Activated CD4-positive, alpha-beta T cell treated with anti-CD3 and anti-CD28 coated beads for 4 hours (primary cell): ENCODE measurements around the gene DCUN1D3.
"Not testable (repeated sequence)": the region's sequence is repeated elsewhere in the genome, so short reads cannot be mapped to it uniquely, and the experiment has no call there.

ENCODE experiments used
- DNase-seq, 2 donors: peaks; one replicate each; pipeline ENCODE4 v3.0.0-alpha.2; 2020

DCUN1D3 gene

DNA sequence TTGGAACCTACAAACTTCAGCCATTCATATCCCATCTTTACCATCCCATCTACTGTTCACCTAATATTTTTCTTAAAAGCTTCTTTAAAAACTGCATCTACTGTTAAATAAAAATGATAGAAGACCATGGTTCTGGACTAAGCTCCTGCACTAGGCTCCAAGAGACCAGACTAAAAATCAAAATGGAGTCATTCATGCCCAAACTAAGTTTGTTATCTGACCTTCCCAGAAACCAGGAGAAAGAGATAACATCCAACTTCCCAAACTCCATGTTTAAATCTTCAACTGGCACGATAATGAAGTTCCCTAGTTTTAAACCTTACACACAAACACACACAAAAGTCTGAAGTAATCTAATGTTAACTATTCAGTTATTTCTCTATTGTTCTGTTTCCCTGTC, 13.8 kb downstream of the DCUN1D3 start:
- DNase-seq = no peak

DNA sequence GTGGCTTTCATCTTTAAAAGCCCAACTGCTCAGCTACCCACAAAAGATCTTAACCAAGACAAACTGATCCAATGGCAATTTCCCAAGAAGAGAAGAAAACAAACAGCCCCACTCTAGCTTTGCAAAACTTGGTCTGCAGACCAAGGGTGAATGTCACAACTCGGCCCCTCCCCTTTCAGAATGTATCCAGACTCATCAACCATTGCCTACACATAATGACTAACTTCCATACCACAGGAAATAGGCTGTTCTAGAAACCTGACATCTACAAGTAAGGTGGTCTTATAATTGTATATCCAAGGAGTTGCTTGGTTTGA, 16.0 kb downstream of the DCUN1D3 start:
- no peak for DNase-seq

DNA sequence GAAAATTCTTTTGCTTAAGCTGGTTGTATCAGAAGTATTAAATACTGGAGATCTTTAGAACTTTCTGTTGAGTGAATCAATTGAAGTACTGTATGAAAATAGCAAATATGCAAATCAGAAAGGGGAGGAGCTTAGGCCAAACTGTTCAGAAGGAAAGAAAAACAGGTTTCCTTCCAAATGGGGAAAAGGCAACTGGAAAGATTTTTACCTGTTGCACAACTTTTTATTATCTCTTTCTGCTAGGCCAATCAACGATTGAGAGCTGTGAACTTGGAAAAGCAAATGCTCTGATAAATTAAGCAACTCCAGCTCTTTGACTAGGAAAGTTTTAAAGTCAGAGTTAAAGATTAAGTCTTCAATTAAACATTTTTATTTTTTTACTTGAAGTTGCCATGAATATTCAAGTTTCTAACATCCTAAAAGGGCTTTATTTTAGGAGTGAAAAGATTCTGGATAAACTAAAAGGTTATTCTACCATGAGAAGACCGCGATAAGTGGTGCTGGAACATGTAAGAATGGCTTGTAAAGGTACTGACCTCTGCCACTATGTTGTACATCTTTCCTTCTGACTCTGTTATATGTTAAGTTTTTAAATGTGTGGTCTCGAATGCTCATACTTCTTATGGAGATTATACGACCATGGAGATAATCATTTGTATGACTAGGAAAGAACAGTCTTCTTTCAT, 16.5 kb downstream of the DCUN1D3 start:
- no peak for DNase-seq

GRCh38 chr16:20881503-20881878, 18.7 kb downstream of the DCUN1D3 start:
- DNase-seq = no peak

GRCh38 chr16:20880867-20881502, 19.2 kb downstream of the DCUN1D3 start:
- no peak for DNase-seq

DNA sequence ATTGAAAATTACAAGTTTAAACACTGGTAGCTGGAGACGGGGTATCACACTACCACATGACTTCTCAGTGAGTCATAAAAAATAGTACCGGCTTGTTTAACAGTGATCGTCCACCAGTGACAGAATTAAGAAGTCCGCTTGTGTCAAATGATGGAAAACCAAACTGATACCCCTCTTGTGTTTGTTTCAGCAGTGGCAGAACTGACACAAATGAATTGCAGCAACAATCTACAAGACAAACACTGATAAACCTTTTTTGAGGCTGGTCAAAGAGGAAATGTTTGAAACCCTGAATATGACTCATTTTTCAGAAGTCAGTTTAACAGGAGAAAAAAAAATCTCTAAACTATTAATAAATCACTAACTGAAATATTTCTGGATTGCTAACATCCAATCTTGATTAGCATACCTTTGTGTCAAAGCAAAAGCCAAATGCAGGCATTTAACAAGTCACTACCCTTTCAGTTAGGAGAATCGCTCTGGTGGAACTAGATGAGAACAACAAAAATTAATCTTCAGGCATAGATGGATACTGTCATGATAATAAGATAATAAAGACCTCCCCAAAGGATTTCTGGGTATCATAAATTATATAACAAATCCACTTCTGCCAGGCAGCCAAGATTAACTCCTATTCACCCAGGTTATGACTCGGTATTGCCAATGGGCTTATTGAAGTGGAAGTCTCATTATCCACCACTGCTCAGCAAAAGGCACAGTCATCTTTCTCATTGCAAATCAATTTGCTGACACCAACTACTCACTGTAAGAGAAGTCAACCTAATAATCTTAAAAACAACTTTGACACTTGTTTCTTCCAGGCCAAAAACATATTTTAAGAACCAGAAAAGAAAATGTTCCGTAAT, 20.8 kb downstream of the DCUN1D3 start:
- DNase-seq = no peak

GRCh38 chr16:20878682-20879147, 21.4 kb downstream of the DCUN1D3 start:
- no peak for DNase-seq

DNA sequence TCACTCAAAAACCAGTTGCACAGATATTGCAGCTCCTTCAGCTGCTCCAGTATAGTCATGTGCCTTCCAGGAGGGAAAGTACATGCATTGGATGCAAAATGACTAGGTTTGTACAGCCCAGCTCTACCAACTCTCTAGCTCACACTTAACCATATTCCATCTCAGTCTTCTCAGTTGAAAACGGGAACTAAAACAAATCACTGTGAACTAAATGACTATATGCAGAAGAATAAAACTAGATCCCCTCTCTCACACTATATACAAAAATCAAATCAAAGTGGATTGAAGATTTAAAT, 24.9 kb downstream of the DCUN1D3 start:
- no peak for DNase-seq

DNA sequence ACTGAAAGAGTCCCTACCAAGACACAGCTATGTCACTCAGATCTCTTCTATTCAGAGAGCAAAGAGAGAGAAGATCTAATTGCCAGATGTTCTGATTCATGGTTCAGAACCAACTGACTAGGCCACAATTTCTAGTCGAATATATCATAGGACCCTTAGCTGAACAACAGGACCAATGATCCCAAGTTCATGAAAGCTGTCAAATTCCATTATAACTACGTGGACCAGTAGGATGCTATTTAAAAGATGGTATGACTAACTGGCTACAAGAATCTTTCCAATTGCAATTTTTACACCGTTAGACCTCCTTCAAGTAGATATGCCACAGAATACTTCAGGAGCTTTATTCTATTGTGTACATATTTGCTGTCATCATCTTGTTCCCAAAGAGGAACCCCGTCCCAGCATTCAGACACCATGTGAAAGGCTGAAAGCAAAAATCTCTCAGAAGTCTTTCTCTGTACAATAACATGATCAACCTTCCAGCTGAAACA, 26.0 kb downstream of the DCUN1D3 start:
- DNase-seq = no peak

DNA sequence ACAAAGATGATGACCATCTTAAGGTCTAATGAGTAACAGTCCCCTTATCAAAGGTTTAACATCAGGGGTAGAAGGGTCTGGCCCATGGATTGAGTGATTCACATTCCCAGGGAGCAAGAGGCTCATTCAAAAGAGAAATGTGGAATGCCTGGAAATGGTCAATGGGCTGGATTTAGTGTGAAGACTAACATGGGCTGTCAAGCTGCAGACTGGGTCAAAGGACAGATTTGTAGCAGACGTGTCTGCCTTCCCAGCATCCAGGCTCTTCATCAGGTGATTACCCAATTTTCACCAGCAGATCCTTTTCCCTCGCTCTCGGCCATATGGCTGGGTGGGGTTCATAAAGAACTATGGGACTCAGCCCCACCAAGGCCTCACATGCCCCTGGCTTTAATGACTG, 26.8 kb downstream of the DCUN1D3 start:
- no peak for DNase-seq

DNA sequence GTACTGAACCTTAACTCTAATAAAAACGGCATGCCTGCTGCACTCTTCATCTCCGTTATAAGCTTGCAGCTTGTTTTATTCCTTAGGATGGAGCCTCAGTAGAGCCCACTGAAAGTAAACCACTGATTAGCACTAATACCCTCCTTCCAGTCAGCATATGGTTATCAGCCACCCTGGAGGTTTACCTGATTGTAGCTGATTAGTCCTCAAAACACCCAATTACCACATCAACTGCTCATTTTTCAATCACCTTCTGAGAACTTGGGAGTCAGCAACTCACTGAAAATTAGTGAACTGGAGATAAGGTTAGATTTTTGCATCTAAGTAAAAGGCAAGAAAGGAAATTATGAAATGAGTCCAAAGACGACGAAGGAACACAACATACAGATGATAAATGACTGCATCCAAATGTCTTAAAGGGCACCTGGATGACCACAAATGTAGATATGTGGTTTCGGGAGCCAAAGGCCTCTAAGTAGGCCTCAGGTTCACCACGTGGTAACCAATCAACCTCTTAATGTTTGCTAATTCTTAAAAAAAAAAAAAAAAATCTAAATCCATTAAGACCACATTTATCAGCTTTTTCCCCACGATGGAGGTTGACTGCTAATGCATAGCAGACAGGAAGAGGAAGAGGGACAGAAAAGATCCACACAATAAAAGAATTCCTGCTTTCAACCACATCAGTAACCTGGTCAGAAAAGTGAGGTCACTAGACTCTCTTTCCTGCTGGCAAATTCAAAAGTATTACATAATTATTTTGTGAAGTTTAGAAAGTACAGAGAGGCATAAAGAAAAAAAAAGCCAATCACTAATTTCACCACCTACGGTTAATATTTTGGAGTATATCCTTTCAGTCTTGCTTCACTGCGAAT, 28.0 kb downstream of the DCUN1D3 start:
- no peak for DNase-seq

DNA sequence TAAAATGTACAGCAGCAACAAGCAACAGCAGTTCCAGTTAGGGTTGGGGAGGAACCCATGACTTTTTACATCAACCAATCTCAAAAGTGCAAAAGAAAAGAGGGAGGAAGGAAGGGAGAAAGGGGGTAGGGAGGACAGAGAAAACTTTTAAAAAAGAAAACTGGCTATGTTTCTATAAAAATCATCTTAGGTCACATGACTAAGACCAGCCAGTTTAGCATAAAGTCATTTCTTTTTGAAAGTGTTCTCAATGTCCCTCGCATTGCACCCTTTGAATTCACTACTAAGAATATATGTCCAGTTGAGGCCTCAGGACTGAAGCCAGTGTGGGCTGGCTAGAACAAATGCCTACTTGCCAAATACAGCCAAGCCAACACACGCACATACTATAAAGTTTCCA, 28.9 kb downstream of the DCUN1D3 start:
- DNase-seq = no peak

- no peak for DNase-seq
Observed at GRCh38 chr16:20870122-20870820, 29.9 kb downstream of the DCUN1D3 start.

DNA sequence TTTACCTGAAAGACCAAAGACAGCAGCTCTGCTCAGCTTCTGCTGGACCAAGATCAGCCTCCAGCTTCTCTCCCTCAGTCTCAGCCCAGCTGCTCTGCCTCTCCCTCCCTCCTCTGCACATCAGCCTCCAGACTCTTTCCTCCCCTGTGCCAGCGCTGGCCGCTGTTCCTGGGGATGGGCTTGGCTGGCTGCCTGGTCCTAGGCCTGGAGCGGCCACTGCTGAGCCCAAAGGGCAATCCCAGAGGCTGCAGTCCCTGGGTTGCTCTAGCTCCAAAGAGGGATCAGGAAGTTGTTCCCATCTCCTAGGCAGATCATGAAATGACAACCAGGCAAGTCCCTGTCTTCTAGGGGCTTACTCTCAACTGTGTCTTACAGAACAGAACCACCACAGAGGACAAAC, 31.3 kb downstream of the DCUN1D3 start:
- no peak for DNase-seq

- no peak for DNase-seq
Observed at GRCh38 chr16:20867585-20867984, 32.6 kb downstream of the DCUN1D3 start.

GRCh38 chr16:20866801-20867200, 33.4 kb downstream of the DCUN1D3 start:
- DNase-seq = no peak

- no peak for DNase-seq
Observed at GRCh38 chr16:20866145-20866772, 33.9 kb downstream of the DCUN1D3 start.

DNA sequence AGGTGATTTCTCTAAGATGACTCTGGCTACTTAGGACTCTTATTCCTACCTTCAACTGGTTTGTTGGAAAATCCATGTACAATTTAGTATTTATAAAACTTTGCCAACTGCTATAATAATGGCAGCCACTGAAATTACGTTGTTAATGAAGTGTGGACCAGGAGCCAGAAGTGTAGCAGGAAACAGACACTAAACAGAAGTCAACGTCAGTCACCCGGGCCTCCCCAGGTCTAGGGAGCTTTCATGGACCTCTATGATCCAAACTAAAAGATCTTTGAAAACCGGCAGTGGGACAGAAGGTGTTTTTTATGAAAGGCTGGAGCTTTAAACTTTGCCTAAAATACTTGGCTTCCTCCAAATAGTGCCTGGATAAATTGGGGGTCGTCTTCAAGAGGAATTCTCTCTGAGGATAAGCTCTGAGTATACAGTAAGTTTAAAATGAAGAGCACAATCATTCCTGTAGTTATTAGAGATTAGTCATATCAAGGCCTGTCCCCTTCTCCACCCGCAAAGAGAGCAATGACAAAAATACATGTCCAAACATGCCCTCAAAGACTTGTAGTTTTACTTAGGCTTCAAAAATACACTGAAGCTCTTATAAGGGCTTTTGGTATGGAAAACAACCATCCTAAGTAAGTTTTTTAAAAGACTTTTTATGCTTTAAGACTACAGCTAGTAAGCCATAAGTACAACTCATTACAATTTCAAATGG, 34.6 kb downstream of the DCUN1D3 start:
- no peak for DNase-seq

GRCh38 chr16:20864376-20864775, 35.8 kb downstream of the DCUN1D3 start:
- not testable (repeated sequence) for DNase-seq

DNA sequence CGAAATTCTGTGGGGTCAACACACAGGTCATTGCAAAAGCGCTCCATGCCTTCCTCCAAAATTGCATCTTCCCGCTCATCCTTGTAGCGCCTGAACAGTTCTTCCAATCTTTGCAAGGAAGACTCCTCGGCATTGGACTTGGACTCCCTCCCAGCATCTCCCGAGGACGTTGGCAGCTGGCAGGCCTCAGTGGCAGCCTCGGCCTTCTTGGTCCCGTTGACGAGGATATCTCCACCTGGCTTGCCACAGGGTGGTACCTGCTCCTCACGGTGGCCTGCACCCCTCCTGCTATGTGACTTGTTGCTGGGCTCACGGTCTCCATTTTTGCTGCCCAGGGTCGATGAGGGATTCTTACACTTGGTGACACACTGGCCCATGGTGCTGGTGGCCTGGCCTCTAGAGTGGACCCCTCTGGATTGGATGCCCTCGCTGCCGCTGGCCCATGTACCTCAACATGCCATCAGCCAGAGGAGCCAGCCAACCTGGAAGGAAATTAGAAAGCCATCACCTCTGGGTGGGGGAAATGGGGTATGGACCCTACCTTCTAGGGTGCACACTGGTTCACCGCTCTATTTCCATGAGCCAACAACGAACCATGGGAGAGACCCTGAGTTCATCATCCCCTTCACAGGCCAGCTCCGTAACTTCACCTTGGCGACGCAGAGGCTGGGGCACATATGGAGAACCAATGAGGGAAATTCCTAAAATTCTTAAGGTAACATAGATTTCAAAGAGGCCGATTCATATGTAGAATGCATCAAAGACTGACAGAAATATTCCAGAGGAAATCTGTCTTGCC, 37.8 kb downstream of the DCUN1D3 start:
- no peak for DNase-seq
